Measurements from ENCODE around the gene UCK2.
A peak's percentile ranks its signal among the peaks of the same experiment; 100 is the strongest.

Gene UCK2

GRCh38 chr1:165884009-165884689, 56.7 kb downstream of the UCK2 start:
- DNase-seq = no peak

GRCh38 chr1:165884690-165885304, 57.4 kb downstream of the UCK2 start:
- no peak for DNase-seq

GRCh38 chr1:165885305-165885694, 57.9 kb downstream of the UCK2 start:
- DNase-seq = no peak

- DNase-seq = no peak
These were observed 58.8 kb downstream of the UCK2 start for GRCh38 chr1:165886193-165886592.

- DNase-seq = no peak
These were observed 59.6 kb downstream of the UCK2 start for GRCh38 chr1:165886983-165887382.

GRCh38 chr1:165887877-165888551, 60.6 kb downstream of the UCK2 start:
- no peak for DNase-seq

- no peak for DNase-seq
These were observed 61.1 kb downstream of the UCK2 start for GRCh38 chr1:165888552-165888920.

GRCh38 chr1:165890684-165891083, 63.3 kb downstream of the UCK2 start:
- DNase-seq = no peak

- DNase-seq = no peak
These were observed 63.9 kb downstream of the UCK2 start for GRCh38 chr1:165891111-165891860.

GRCh38 chr1:165892935-165893334, 65.5 kb downstream of the UCK2 start:
- no peak for DNase-seq

GRCh38 chr1:165893507-165893906, 66.1 kb downstream of the UCK2 start:
- no peak for DNase-seq

- DNase-seq = no peak
These were observed 67.2 kb downstream of the UCK2 start for GRCh38 chr1:165894591-165894990.

GRCh38 chr1:165895451-165895871, 68.0 kb downstream of the UCK2 start:
- DNase-seq = no peak

- no peak for DNase-seq
These were observed 68.9 kb downstream of the UCK2 start for GRCh38 chr1:165896277-165896676.

GRCh38 chr1:165897326-165898303, 70.2 kb downstream of the UCK2 start:
- no peak for DNase-seq

GRCh38 chr1:165898837-165899236, 71.4 kb downstream of the UCK2 start:
- DNase-seq = no peak

- DNase-seq = no peak
These were observed 72.1 kb downstream of the UCK2 start for GRCh38 chr1:165899461-165899941.

- peak; percentile 51 for DNase-seq
These were observed 73.4 kb downstream of the UCK2 start for GRCh38 chr1:165900576-165901380.

GRCh38 chr1:165902565-165902964, 75.2 kb downstream of the UCK2 start:
- no peak for DNase-seq

- DNase-seq = no peak
These were observed 76.3 kb downstream of the UCK2 start for GRCh38 chr1:165903672-165904071.

GRCh38 chr1:165904948-165905347, 77.5 kb downstream of the UCK2 start:
- no peak for DNase-seq
